HT1080 (cell line): ENCODE measurements around the gene SPPL3. TPM values are rescaled to one million over a fixed set of nuclear protein-coding genes. Genes with fewer than 3 reads are reported as not detected.
"Not testable (repeated sequence)": the region's sequence is repeated elsewhere in the genome, so short reads cannot be mapped to it uniquely, and the experiment has no call there.

Source experiments
- DNase-seq: peaks from one replicate; pipeline ENCODE4 v3.0.0-alpha.2; 2015; ENCODE audit warnings: low read depth
- total RNA-seq: library from RNA; depleted of rRNA; stranded (reverse); fragments of >200 nt; shearing (Covaris generic); gene quantifications from 2 replicates; pipeline ENCODE4 v1.2.3, GENCODE V29; 2014

Gene SPPL3
- total RNA-seq, 1 experiment from 2014 or later = 17.0 TPM

GRCh38 chr12:120845696-120846095 lies 58.5 kb downstream of the SPPL3 start:
- no peak for DNase-seq

GRCh38 chr12:120844768-120845449 lies 59.2 kb downstream of the SPPL3 start:
- no peak for DNase-seq

DNA sequence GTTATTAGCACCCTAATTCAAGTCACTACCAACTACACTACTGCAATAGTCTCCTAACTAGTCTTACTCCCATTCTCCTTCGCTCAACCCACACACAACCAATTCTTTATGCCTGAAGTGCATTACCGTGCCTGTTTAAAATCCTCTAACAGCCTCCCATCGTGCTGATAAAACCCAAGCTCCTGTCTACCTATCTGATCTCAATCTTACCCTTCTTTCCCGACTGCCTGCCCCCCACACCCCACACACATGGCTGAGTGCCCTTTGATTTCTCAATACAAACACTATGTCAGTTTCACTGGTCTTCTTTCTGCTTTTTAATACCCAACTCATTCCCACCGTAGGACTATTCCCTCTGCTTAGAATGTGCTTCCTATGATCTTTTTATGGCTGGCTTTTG lies 59.9 kb downstream of the SPPL3 start:
- no peak for DNase-seq

DNA sequence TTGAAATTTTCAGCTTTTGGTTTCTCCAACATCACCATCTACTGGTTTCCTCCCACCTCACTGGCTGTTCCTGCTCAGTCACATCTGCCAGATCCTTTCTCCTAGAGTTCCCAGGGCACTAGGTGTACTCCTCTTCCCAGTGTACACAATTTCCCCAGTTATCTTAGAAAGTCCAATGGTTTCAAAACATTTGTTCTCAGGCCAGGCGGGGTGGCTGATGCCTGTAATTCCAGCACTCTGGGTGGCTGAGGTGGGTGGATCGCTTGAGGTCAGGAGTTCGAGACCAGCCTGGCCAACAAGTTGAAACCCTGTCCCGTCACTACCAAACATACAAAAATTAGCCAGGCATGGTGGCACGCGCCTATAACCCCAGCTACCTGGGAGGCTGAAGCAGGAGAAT lies 60.7 kb downstream of the SPPL3 start:
- DNase-seq = no peak

DNA sequence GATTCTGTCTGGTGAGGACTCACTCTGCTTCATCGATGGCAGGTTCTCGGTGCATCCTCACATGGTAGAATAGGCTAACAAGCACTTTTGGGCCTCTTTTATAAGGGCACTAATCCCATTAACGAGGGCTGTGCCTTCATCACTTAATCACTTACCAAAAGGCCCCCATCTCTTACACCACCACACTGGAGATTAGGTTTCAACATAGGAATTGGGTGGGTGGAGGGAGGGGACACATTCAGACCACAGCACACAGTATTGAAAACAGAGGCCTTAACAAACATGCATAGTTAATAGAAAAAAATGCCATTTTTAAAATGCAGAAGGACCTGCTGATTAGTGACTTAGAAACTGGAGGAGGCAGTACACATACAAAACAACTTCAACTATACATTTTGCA lies 61.6 kb downstream of the SPPL3 start:
- DNase-seq = no peak

GRCh38 chr12:120841525-120841924 lies 62.6 kb downstream of the SPPL3 start:
- DNase-seq = no peak

- DNase-seq = no peak
These were observed 64.7 kb downstream of the SPPL3 start for GRCh38 chr12:120839503-120839902.

DNA sequence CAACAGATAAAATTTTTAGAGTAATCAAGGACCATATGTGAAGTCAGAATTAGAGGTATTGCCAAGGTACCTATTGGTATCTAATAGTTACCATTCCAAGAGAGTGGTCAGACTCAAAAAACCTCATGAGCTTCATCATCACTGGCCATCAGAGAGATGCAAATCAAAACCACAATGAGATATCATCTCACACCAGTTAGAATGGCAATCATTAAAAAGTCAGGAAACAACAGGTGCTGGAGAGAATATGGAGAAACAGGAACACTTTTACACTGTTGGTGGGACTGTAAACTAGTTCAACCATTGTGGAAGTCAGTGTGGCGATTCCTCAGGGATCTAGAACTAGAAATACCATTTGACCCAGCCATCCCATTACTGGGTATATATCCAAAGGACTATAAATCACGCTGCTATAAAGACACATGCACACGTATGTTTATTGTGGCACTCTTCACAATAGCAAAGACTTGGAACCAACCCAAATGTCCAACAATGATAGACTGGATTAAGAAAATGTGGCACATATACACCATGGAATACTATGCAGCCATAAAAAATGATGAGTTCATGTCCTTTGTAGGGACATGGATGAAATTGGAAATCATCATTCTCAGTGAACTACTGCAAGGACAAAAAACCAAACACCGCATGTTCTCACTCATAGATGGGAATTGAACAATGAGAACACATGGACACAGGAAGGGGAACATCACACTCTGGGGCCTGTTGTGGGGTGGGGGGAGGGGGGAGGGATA lies 65.4 kb downstream of the SPPL3 start:
- not testable (repeated sequence) for DNase-seq

- DNase-seq = no peak
These were observed 68.0 kb downstream of the SPPL3 start for GRCh38 chr12:120836114-120836684.

- no peak for DNase-seq
These were observed 68.5 kb downstream of the SPPL3 start for GRCh38 chr12:120835657-120836056.

- DNase-seq = no peak
These were observed 68.9 kb downstream of the SPPL3 start for GRCh38 chr12:120835304-120835612.

GRCh38 chr12:120834489-120835303 lies 69.5 kb downstream of the SPPL3 start:
- no peak for DNase-seq

GRCh38 chr12:120833849-120834248 lies 70.3 kb downstream of the SPPL3 start:
- no peak for DNase-seq

DNA sequence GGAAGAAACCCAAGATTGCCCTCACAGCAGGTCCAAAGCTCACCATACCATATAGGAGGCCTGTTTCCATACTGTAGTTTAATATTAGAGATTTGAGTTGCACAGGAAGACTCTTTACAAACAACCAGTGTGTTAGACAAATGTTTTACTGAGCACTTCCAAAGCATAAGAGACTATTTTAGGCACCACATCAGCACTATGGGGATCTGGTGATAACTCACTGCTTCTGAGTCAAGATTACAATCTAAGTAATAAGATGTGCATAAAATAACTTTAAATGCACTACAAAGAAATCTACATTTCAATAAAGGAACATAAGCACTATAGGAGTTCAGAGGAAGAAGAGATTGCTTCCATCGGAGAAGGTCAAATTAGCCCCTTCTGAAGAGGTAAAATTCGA lies 71.4 kb downstream of the SPPL3 start:
- DNase-seq = no peak

- no peak for DNase-seq
These were observed 72.4 kb downstream of the SPPL3 start for GRCh38 chr12:120831648-120832267.

DNA sequence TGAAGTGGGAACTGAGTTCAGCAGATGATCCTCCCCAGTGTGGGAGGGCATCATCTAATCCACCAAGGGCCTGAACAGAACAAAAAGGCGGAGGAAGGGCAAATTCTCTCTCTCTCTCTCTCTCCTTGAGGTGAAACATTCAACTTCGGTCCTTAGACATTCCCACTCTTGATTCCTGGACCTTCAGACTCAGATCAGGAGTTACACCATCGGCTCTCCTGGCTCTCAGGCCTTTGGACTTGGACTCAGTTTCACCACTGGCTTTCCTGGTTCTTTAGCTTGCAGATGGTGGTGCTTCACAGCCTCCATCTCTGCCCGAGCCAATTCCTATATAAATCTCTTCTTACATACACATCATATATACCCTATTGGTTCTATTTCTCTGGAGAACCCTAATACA lies 73.2 kb downstream of the SPPL3 start:
- DNase-seq = no peak

DNA sequence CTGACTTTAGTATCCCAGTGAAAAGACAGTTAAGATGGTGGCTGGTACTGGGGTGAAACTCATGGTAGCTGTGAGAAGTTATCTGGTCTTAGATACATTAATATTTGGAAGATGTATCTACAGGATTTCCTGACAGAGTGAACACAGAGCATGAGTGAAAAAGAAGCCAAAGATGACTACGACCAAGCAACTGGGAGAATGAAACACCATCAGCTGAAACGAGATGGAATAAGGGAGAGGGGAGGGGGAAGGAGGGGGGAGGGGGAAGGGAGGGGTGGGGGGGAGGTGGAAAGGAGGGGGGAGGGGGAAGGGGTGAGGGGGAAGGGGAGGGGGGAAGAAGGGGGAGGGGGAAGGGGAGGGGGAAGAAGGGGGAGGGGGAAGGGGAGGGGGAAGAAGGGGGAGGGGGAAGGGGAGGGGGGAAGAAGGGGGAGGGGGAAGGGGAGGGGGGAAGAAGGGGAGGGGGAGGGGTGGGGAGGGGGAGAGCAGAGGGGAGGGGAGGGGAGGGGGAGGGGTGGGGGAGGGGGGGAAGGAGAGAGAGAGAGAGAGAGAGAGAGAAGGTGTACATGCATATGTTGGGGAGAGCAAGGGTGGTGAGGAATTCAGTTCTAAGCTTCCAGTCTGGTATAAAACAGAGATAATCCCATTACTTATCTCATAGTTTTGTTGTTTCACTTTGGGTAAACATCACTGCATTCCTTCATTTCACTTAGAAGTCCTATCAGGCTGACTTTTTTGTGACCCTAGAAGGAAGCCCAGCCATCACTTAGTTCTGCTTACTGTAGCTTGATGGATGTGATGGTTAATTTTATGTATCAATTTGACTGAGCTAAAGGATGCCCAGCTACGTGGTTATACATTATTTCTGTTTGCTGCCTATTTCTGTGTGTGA lies 73.9 kb downstream of the SPPL3 start:
- DNase-seq = no peak

DNA sequence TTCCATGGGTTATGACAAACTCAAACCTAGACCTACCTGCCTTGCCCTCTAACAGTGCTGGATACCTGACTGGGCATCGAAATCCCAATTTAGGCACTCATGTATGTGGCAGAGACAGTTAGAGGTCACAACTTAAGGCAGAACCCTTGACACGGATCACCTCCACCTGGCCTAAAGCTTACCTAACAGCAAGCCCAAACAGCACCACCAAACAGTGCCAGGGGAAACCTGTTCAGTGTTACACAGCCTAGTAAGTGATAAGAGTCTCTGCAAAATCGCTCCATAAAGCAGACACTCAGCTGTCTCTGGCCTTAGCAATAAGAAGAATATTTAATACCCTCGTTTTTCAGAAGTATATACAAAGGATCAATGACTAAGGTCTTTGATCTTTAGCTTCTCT lies 77.8 kb downstream of the SPPL3 start:
- no peak for DNase-seq

- DNase-seq = no peak
These were observed 78.8 kb downstream of the SPPL3 start for GRCh38 chr12:120825337-120825736.

DNA sequence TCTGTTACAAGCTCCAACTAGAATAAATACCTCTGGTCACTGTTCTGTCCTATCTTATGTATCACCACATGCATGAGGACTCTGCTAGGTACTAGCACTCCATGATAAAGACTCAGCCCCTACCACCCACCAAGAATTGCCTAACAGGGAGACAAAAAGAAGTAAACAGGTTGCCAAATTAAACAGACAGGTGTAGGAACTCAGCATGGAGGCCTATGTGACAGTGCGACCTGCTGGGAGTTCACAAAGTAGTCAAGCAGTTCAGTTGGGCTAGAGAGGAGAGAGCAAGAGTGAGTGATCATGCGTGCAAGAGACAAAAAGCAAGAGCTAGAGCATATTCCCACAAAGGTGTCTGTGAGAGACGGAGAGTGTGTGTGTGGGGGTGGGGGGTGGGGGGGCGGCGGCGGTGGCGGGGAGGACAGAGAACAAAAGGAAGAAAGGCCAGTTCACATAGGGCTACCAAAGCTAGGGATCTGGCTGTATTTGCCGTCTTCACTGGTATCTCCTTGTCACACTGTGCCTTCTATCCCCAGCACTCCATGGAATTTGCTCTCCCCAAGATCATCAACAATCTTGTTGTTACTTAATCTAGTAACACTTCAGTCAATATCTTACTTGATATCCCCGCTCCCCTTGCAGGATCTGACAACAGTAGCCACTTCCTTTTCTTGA lies 81.2 kb downstream of the SPPL3 start:
- no peak for DNase-seq
